DOHH2 (cell line): Measurements from ENCODE around the gene CHRM4.

Experiments
- H3F3A ChIP-seq: fragments of 200-600 bp; sonication (generic), shearing (Covaris generic); 2 replicates; pipeline ENCODE4 v1.6.0; 2016; ENCODE audit warnings: antibody characterized with exemption, mild to moderate bottlenecking; ENCODE audit not compliant: control insufficient read depth, insufficient read depth
- H3K27ac ChIP-seq: fragments of 200-600 bp; sonication (generic); 2 replicates; pipeline ENCODE4 v1.5.1; 2014; ENCODE audit warnings: low read depth, mild to moderate bottlenecking, low read length, moderate library complexity
- H3K27me3 ChIP-seq: fragments of 200-600 bp; sonication (generic); 2 replicates; pipeline ENCODE4 v1.6.1; 2014; ENCODE audit warnings: mild to moderate bottlenecking, low read length, mixed read lengths; ENCODE audit not compliant: control insufficient read depth
- H3K36me3 ChIP-seq: fragments of 200-600 bp; sonication (generic); 2 replicates; pipeline ENCODE4 v1.6.1; 2014; ENCODE audit warnings: mild to moderate bottlenecking, low read length, moderate library complexity, mixed read lengths; ENCODE audit not compliant: control insufficient read depth
- H3K4me1 ChIP-seq: fragments of 200-600 bp; sonication (generic); 2 replicates; pipeline ENCODE4 v1.6.1; 2014; ENCODE audit warnings: mild to moderate bottlenecking, low read length, mixed read lengths; ENCODE audit not compliant: control insufficient read depth
- H3K4me2 ChIP-seq: fragments of 200-600 bp; sonication (generic); 2 replicates; pipeline ENCODE4 v1.6.0; 2014; ENCODE audit warnings: mild to moderate bottlenecking, low read length, moderate library complexity
- H3K4me3 ChIP-seq: fragments of 200-600 bp; sonication (generic); 2 replicates; pipeline ENCODE4 v1.5.1; 2014; ENCODE audit warnings: mild to moderate bottlenecking, low read length, mixed read lengths
- H3K79me2 ChIP-seq: fragments of 200-600 bp; sonication (generic); 2 replicates; pipeline ENCODE4 v1.6.1; 2014; ENCODE audit warnings: mild to moderate bottlenecking, low read length, mixed read lengths; ENCODE audit not compliant: control insufficient read depth
- H3K9me2 ChIP-seq: fragments of 200-600 bp; sonication (generic); replicated peaks from 2 replicates; pipeline ENCODE4 v1.6.1; 2014; ENCODE audit warnings: mild to moderate bottlenecking, low read length, mixed read lengths; ENCODE audit not compliant: control insufficient read depth
- H3K9me3 ChIP-seq: fragments of 200-600 bp; sonication (generic); 2 replicates; pipeline ENCODE4 v1.6.1; 2014; ENCODE audit warnings: antibody characterized with exemption, low read length, mixed read lengths; ENCODE audit not compliant: control insufficient read depth, insufficient read depth
- H4K20me1 ChIP-seq: fragments of 200-600 bp; sonication (generic); 2 replicates; pipeline ENCODE4 v1.6.0; 2014; ENCODE audit warnings: low read depth, mild to moderate bottlenecking, antibody characterized with exemption, low read length, moderate library complexity; ENCODE audit not compliant: control insufficient read depth, insufficient read depth
- CTCF ChIP-seq: fragments of 200-600 bp; sonication (generic); IDR thresholded peaks from one replicate; pipeline ENCODE4 v1.5.1; 2014; ENCODE audit warnings: antibody characterized with exemption, mild to moderate bottlenecking, low read depth, low read length; ENCODE audit not compliant: poor library complexity, severe bottlenecking
- EZH2phosphoT487 ChIP-seq: fragments of 200-600 bp; sonication (generic); IDR thresholded peaks from 2 replicates; pipeline ENCODE4 v1.6.1; 2017; ENCODE audit warnings: borderline replicate concordance, mild to moderate bottlenecking, antibody characterized with exemption, low read length, moderate library complexity, mixed read lengths

CHRM4 gene

DNA sequence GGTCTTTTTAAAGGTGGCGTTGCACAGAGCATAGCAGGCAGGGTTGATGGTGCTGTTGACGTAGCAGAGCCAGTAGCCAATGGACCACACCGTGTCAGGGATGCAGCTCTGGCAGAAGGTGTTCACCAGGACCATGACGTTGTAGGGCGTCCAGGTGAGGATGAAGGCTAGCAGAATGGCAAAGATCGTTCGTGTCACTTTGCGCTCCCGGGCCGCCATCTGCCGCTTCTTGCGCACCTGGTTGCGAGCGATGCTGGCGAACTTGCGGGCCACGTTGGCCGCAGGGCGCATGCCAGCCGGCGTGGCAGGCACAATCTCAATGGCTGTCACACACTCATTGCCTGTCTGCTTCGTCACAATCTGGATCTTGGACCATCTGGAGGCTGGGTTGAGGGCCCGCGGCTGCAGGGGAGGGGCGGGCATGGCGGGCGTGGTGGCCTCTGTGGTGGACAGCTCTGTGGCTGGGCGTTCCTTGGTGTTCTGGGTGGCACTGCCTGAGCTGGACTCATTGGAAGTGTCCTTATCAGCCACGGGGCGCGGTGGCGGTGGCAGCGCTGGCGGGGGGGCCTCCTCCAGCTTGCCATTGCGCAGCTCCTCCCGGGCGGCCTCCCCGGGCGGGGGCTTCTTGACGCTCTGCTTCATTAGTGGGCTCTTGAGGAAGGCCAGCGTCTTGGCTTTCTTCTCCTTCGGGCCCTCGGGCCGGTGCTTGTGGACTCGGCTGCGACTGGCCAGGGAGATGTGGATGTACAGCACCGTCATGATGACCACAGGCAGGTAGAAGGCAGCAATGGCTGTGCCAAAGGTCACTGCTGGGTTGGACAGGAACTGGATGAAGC lies 6.2 kb downstream of the CHRM4 start:
- H4K20me1 ChIP-seq = no peaks in the 10 kb centered on the region; the same call in 1 of the 2 replicates
- H3K27ac ChIP-seq = no peak overlapping the region
- no peaks in the 10 kb centered on the region for H3K9me3 ChIP-seq
- no peaks in the 10 kb centered on the region for H3K36me3 ChIP-seq
- peaks cover 30% of the 10 kb centered on the region for H3K4me1 ChIP-seq
- no peak overlapping the region for H3K4me2 ChIP-seq
- no peak for TF ChIP-seq EZH2phosphoT487
- no peak for TF ChIP-seq CTCF
- no peaks in the 10 kb centered on the region; the same call in 1 of the 2 replicates for H3F3A ChIP-seq
- H3K9me2 ChIP-seq = no peaks in the 10 kb centered on the region
- no peaks in the 10 kb centered on the region for H3K79me2 ChIP-seq
- H3K4me3 ChIP-seq = no peak overlapping the region
- H3K27me3 ChIP-seq = peaks cover 60% of the 10 kb centered on the region

DNA sequence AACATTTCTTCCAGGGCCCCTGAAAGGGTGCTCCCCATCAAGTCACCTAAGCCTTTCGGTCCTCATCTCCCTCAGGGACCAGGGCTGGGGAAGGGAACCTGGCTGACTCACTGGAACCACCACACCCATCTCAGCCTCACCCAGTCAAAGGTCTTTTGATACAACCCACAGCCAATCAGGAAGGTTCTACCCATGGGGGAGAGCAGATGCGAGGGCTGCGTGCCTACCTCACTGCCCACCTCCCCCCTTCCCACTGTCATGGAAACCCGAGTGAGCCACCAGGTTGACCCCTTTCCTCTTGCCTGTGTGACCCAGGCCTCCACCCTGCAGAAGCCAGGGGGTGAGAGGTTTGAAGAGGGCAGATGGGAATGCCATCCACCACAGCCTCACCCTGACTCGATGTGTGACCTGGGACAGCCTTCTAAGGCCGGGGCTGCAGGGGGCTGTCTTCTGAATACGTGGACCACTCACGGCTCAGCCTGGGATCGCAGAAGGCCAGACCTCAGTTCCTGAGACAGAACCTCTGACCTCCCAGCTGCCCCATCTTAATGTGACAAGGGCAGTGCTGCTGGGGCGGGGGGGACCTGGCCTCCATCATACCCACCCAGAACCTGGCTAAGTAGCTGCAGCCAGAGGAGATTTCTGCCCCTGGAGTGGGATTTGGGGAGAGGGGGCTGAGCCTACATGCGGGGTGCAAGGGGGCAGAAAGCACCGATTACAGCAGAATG lies 7.4 kb downstream of the CHRM4 start:
- TF ChIP-seq CTCF (no peak), EZH2phosphoT487 (no peak)
- Histone ChIP-seq H4K20me1 (no peaks in the 10 kb centered on the region), H3K4me1 (peaks cover 21% of the 10 kb centered on the region), H3K79me2 (no peaks in the 10 kb centered on the region), H3K36me3 (no peaks in the 10 kb centered on the region), H3K9me3 (no peaks in the 10 kb centered on the region), H3K27me3 (peaks cover 48% of the 10 kb centered on the region), H3K9me2 (no peaks in the 10 kb centered on the region), H3K4me3 (no peak overlapping the region), H3K27ac (no peak overlapping the region), H3K4me2 (no peak overlapping the region), H3F3A (no peaks in the 10 kb centered on the region; the same call in 1 of the 2 replicates)

GRCh38 chr11:46383404-46383758 lies 8.2 kb downstream of the CHRM4 start:
- Histone ChIP-seq H3K79me2 (no peaks in the 10 kb centered on the region), H3K27ac (no peak overlapping the region), H3K4me2 (no peak overlapping the region), H3K9me3 (no peaks in the 10 kb centered on the region), H3K36me3 (no peaks in the 10 kb centered on the region; the same call in 1 of the 2 replicates), H3K9me2 (no peaks in the 10 kb centered on the region), H3K4me1 (peaks cover 21% of the 10 kb centered on the region), H4K20me1 (no peaks in the 10 kb centered on the region), H3K27me3 (peaks cover 41% of the 10 kb centered on the region), H3K4me3 (no peak overlapping the region), H3F3A (no peaks in the 10 kb centered on the region)
- TF ChIP-seq EZH2phosphoT487 = no peak
- TF ChIP-seq CTCF = peak; percentile 27
